Heart right ventricle (tissue), 12 donors: ENCODE data around the gene BFAR. TPM values are rescaled to one million over a fixed set of nuclear protein-coding genes. Genes with fewer than 3 reads are reported as not detected.

Experiments used
- polyA plus RNA-seq, 2 donors: library from polyadenylated mRNA; stranded (reverse); fragments of 200-250 nt; gene quantifications; one replicate each; pipeline ENCODE4 v1.2.3, GENCODE V29; 2013
- total RNA-seq, 10 donors: library from RNA; stranded (reverse); fragmentation: NEBNext Ultra II Directional in 3 of 10; extraction: Animal tissue kit (Norgen Biotek cat#: 25700) in 3 of 10; gene quantifications; one replicate each; pipeline versions ENCODE4 v1.2.1 to v1.2.4, GENCODE V29; 2021 to 2023
- donor health status: ischemic (EF 13 %, LVEDD 7.1; RV severe dilation, severe dysfunction).
- donor health status: healthy with polysubstance abuse.
- donor health status: DM: no; HTN: yes; CAD: no.
- donor health status: DM: no; HTN: no; CAD: no.
- donor health status: ischemic (EF 25% LVEDD 6.9; RV normal size, moderate dysfunction).
- donor health status: ischemic (EF 25% LVEDD 5.7; RV mildly dilated, moderate dysfunction).
- donor health status: healthy.
- donor health status: nonischemic (EF 11% LVEDD 7.7; RV severe dilation, severe dysfunction).
- donor health status: DM: yes; HTN: yes; CAD: no.
- donor health status: PGD.
- donor health status: ischemic (EF 29% LVEDD 5.4; RV normal size, mild dysfunction).
- donor health status: nonischemic (EF 23%, LVEDD 6.1; RV moderate dilation, normal function).

Gene BFAR
- total and polyA plus RNA-seq, 12 donors: 21.7 to 42.5 (median 34.9) TPM

Other genes with a start within 250 kb of the BFAR start
- gene PARN, start 2.7 kb upstream of the BFAR start, total RNA-seq: 10 to 100 TPM; 15.3 to 25.3 (median 24.1) TPM
- gene PARN, start 2.7 kb upstream of the BFAR start, polyA plus RNA-seq: 10 to 100 TPM in 1 of 2 donors, 1 to 10 TPM in 1; 7.0 to 12.2 TPM
- gene PLA2G10, start 61.4 kb downstream of the BFAR start, total RNA-seq: not detected
- gene PLA2G10, start 61.4 kb downstream of the BFAR start, polyA plus RNA-seq: under 1 TPM in 1 of 2 donors, not detected in 1; 0.03 TPM
- gene NPIPA3, start 70.5 kb downstream of the BFAR start, total RNA-seq: 1 to 10 TPM in 5 of 10 donors, under 1 TPM in 2, not detected in 3; 0.42 to 3.6 (median 2.2) TPM
- gene NPIPA3, start 70.5 kb downstream of the BFAR start, polyA plus RNA-seq: 1 to 10 TPM in 1 of 2 donors, under 1 TPM in 1; 0.94 to 2.8 TPM
- gene NPIPA2, start 109.6 kb downstream of the BFAR start, total RNA-seq: 1 to 10 TPM in 7 of 10 donors, under 1 TPM in 2, not detected in 1; 0.24 to 4.7 (median 2.4) TPM
- 10 to 100 TPM in 1 of 2 donors, under 1 TPM in 1; 0.20 to 10.6 TPM for gene NPIPA2, start 109.6 kb downstream of the BFAR start, polyA plus RNA-seq
- 100 to 1,000 TPM in 8 of 10 donors, 10 to 100 TPM in 2; 98.4 to 156 (median 123) TPM for gene NOMO1, start 200.8 kb downstream of the BFAR start, total RNA-seq
- gene NOMO1, start 200.8 kb downstream of the BFAR start, polyA plus RNA-seq: 10 to 100 TPM; 21.4 to 54.2 TPM